ENCODE results near the gene EIPR1.

Gene EIPR1

GRCh38 chr2:3148716-3149115, 228.9 kb downstream of the EIPR1 start:
- DNase-seq (ENCODE audit: low read depth in 2 of 2), result no peak

- no peak for DNase-seq (ENCODE audit: low read depth in 2 of 2)
These were observed 229.7 kb downstream of the EIPR1 start for GRCh38 chr2:3147651-3148530.

DNA sequence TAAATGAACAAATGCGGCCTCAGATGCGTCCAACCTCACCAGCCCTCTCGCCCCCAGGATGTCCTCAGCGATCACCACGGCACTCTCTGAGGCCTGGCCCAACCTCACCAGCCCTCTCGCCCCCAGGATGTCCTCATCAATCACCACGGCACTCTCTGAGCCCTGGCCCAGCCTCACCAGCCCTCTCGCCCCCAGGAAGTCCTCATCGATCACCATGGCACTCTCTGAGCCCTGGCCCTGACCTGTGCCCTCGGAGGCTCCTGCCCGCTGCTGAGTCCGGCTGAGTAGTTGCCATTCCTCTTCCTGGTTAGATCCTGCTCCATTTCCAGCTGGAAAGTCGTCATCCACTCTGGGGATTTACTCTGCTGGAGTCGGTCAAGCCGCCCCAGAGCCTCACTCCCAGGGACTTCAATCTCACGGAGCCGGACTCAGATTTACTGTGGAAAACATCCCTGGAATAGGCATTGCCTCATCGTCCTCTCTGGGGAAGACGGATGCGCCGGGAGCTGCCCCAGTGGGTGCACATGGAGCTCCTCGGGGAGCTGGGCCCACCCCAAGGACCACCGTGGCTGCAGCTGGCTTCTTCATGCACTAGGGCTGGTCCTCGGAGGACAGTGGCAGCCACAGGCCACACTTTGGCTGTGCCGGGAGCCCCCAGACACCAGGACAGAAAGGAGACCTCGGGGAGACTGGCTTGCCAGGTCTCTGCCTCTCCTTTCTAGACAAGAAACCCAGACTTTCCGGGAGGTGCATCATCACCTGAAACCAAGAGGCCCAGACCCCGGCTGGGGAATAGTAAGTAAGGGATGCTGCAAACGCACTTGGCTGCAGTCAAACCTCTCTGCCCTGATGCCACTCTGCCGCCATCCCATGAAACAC, 230.6 kb downstream of the EIPR1 start:
- no peak for DNase-seq (ENCODE audit: low read depth in 2 of 2)

- no peak for DNase-seq (ENCODE audit: low read depth in 2 of 2)
These were observed 231.4 kb downstream of the EIPR1 start for GRCh38 chr2:3146175-3146574.

DNA sequence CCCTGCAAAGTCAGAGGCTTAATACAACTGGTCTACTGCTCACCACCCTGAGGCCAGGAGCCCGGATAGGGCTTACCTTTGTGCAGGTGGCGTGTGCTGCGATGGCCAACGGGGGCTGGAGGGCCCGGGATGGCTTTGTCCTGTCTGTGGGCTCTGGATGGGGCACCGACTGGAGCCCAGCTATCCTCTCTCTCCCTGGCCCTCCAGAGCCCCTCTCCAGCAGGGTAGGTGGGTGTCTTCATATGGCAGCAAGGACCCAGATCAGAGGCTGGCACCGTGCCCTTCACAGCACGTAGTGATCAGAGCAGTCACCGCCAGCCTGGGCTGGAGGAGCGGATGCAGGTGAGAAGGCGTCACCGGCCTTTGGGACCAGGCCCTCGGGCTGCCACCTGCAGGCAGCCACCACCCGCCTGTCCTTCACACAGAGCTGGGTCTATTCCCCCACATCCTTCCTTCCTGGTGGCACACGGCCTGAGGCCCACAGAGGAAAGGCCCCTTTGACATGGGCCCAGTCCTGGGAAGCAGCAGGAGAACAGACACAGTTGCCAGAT, 232.1 kb downstream of the EIPR1 start:
- no peak for DNase-seq (ENCODE audit: low read depth in 2 of 2)

DNA sequence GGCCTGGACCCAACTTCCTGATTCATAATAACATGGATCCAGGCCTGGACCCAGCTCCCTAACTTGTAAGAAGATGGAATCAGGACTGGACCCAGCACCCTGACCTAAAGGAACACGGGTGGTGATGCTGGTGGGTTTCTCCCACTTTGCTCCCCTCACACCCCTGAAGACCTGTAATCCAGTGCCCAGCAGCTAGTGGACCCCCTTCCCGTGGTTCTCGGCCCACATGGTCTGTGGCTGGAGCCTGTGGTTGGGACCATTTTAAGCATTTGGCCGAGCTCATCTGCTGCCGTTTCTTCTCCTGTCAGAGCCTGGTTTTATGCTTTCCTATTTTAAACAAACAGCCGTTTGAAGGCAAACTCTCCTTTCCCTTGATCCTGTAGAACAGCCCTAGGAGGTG, 232.8 kb downstream of the EIPR1 start:
- DNase-seq (ENCODE audit: low read depth in 2 of 2), result no peak

- DNase-seq (ENCODE audit: low read depth in 2 of 2), result no peak
These were observed 234.0 kb downstream of the EIPR1 start for GRCh38 chr2:3143602-3144001.

- no peak for DNase-seq (ENCODE audit: low read depth in 2 of 2)
These were observed 234.6 kb downstream of the EIPR1 start for GRCh38 chr2:3142961-3143571.

- no peak for DNase-seq (ENCODE audit: low read depth in 2 of 2)
These were observed 235.4 kb downstream of the EIPR1 start for GRCh38 chr2:3142210-3142609.

DNA sequence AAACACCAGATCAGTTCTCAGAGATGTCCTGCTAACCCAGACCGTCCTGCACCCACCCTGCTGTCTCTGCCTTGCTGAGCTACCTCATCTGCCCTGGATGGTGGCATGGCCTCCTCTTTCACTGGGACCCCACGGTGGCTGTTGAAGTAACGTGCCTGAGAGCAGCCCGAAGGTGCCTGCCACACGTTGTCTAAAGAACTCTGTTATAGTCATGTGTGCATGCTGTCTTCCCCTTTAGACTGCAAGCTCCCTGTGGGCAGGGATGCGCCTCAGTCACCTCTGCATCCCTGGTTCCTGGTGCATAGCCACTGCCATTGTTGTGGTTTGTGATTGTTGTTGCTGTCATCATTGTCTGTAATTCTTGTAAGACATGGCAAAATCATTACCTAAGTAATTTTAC, 235.9 kb downstream of the EIPR1 start:
- no peak for DNase-seq (ENCODE audit: low read depth in 2 of 2)

DNA sequence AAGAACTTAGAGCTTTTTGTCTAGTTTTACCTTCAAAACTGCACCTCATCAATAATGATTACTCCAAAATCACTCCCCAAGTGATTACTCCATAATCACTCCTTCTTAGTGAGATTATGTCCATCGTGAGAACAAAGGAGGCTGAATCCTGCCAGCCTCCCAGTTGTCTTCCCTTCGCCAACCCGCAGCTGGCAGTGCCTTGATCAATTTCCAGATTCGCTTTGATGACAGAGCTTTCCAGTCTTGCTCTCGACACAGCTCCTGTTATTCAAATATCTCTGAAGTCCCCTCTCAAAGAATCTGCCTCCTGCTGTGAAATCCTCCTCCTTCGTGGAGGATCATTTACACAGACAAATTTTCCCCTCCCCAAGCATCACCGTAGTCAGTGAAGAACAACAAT, 237.7 kb downstream of the EIPR1 start:
- DNase-seq (ENCODE audit: low read depth in 2 of 2), result no peak

Measured in stimulated activated CD4-positive, alpha-beta T cell treated with anti-CD3 and anti-CD28 coated beads, Interleukin-1b, Interleukin-23, amount 100 ng/mL, for 4 hours (primary cell).